GM21360 (cell line): ENCODE data around the gene GRID1.

Experiments
- ATAC-seq: cut with Tn5 transposase; IDR thresholded peaks from one replicate; pipeline ENCODE4 v1.9.1; 2021; ENCODE audit warnings: mild to moderate bottlenecking, moderate library complexity; ENCODE audit not compliant: unreplicated experiment

The GRID1 gene

GRCh38 chr10:85648279-85648754 lies 718.3 kb downstream of the GRID1 start:
- no peak for ATAC-seq

GRCh38 chr10:85647741-85648140 lies 718.9 kb downstream of the GRID1 start:
- no peak for ATAC-seq

GRCh38 chr10:85645926-85646711 lies 720.5 kb downstream of the GRID1 start:
- ATAC-seq = no peak

- no peak for ATAC-seq
Measured at GRCh38 chr10:85645053-85645452, 721.5 kb downstream of the GRID1 start.

- ATAC-seq = no peak
Measured at GRCh38 chr10:85643845-85644525, 722.6 kb downstream of the GRID1 start.

- ATAC-seq = no peak
Measured at GRCh38 chr10:85643171-85643844, 723.3 kb downstream of the GRID1 start.

GRCh38 chr10:85642421-85643170 lies 724.0 kb downstream of the GRID1 start:
- no peak for ATAC-seq

GRCh38 chr10:85642082-85642420 lies 724.5 kb downstream of the GRID1 start:
- ATAC-seq = no peak

GRCh38 chr10:85641479-85642009 lies 725.1 kb downstream of the GRID1 start:
- peak; percentile 51 for ATAC-seq

GRCh38 chr10:85638797-85639196 lies 727.8 kb downstream of the GRID1 start:
- ATAC-seq = peak; percentile 51

GRCh38 chr10:85635650-85636049 lies 730.9 kb downstream of the GRID1 start:
- ATAC-seq = peak; percentile 84

GRCh38 chr10:85624511-85624910 lies 742.1 kb downstream of the GRID1 start:
- no peak for ATAC-seq

- no peak for ATAC-seq
Measured at GRCh38 chr10:85623758-85624157, 742.8 kb downstream of the GRID1 start.

GRCh38 chr10:85623342-85623741 lies 743.3 kb downstream of the GRID1 start:
- ATAC-seq = no peak

- no peak for ATAC-seq
Measured at GRCh38 chr10:85622425-85622824, 744.2 kb downstream of the GRID1 start.

- ATAC-seq = no peak
Measured at GRCh38 chr10:85621562-85621961, 745.0 kb downstream of the GRID1 start.

- no peak for ATAC-seq
Measured at GRCh38 chr10:85620807-85621206, 745.8 kb downstream of the GRID1 start.

- ATAC-seq = no peak
Measured at GRCh38 chr10:85619832-85620231, 746.8 kb downstream of the GRID1 start.

- ATAC-seq = no peak
Measured at GRCh38 chr10:85618841-85619240, 747.8 kb downstream of the GRID1 start.

GRCh38 chr10:85617751-85618546 lies 748.6 kb downstream of the GRID1 start:
- ATAC-seq = no peak
